ENCODE measurements around the gene USP21.

USP21 gene

GRCh38 chr1:161192476-161193465 lies 33.5 kb downstream of the USP21 start:
- Mint-ChIP-seq H3K4me3 (peak overlapping the region; percentile 57), H3K4me1 (peaks cover 47% of the 10 kb centered on the region), H3K27ac (ENCODE audit: low read depth) (peak overlapping the region; percentile 94), H3K27me3 (no peaks in the 10 kb centered on the region), H3K9me3 (no peaks in the 10 kb centered on the region), H3K36me3 (ENCODE audit: insufficient read depth) (peaks cover 4% of the 10 kb centered on the region)
- DNase-seq (ENCODE audit: low spot score in 2 of 2) (peak; percentile 51 to 56), ATAC-seq (replicated peaks; ENCODE audit: extremely low read depth, poor library complexity, severe bottlenecking) (peak; percentile 84)

GRCh38 chr1:161193561-161194235 lies 34.4 kb downstream of the USP21 start:
- Mint-ChIP-seq H3K4me3 (no peak overlapping the region), H3K9me3 (no peaks in the 10 kb centered on the region), H3K4me1 (peaks cover 41% of the 10 kb centered on the region), H3K27me3 (no peaks in the 10 kb centered on the region), H3K36me3 (ENCODE audit: insufficient read depth) (peaks cover 4% of the 10 kb centered on the region), H3K27ac (ENCODE audit: low read depth) (peak overlapping the region; percentile 94)
- DNase-seq (ENCODE audit: low spot score in 2 of 2) (no peak), ATAC-seq (replicated peaks; ENCODE audit: extremely low read depth, poor library complexity, severe bottlenecking) (no peak)

GRCh38 chr1:161195171-161195570 lies 35.9 kb downstream of the USP21 start:
- no peaks in the 10 kb centered on the region for H3K9me3 Mint-ChIP-seq
- H3K27me3 Mint-ChIP-seq, result no peaks in the 10 kb centered on the region
- ATAC-seq (replicated peaks; ENCODE audit: extremely low read depth, poor library complexity, severe bottlenecking) (peak; percentile 52), DNase-seq (ENCODE audit: low spot score in 2 of 2) (no peak)
- H3K4me1 Mint-ChIP-seq, result peaks cover 43% of the 10 kb centered on the region
- peak overlapping the region; percentile 79 for H3K27ac Mint-ChIP-seq (ENCODE audit: low read depth)
- H3K4me3 Mint-ChIP-seq, result peak overlapping the region; percentile 58
- H3K36me3 Mint-ChIP-seq (ENCODE audit: insufficient read depth), result peaks cover 4% of the 10 kb centered on the region

- peaks cover 52% of the 10 kb centered on the region for H3K4me1 Mint-ChIP-seq
These were observed 36.8 kb downstream of the USP21 start for GRCh38 chr1:161196111-161196510.

GRCh38 chr1:161196521-161197451 lies 37.5 kb downstream of the USP21 start:
- Mint-ChIP-seq H3K4me1 (peaks cover 57% of the 10 kb centered on the region), H3K4me3 (no peak overlapping the region)

More at GRCh38 chr1:161196111-161196510, 36.8 kb downstream of the USP21 start:
- DNase-seq (ENCODE audit: low spot score in 2 of 2) (no peak), ATAC-seq (replicated peaks; ENCODE audit: extremely low read depth, poor library complexity, severe bottlenecking) (no peak)
- Mint-ChIP-seq H3K36me3 (ENCODE audit: insufficient read depth) (peaks cover 2% of the 10 kb centered on the region), H3K27ac (ENCODE audit: low read depth) (no peak overlapping the region), H3K4me3 (no peak overlapping the region), H3K27me3 (no peaks in the 10 kb centered on the region), H3K9me3 (no peaks in the 10 kb centered on the region)

GRCh38 chr1:161197560-161198193 lies 38.4 kb downstream of the USP21 start:
- H3K9me3 Mint-ChIP-seq, result no peaks in the 10 kb centered on the region
- H3K27ac Mint-ChIP-seq (ENCODE audit: low read depth), result no peak overlapping the region
- ATAC-seq (replicated peaks; ENCODE audit: extremely low read depth, poor library complexity, severe bottlenecking) (no peak), DNase-seq (ENCODE audit: low spot score in 2 of 2) (no peak)
- no peaks in the 10 kb centered on the region for H3K27me3 Mint-ChIP-seq
- H3K36me3 Mint-ChIP-seq (ENCODE audit: insufficient read depth), result peaks cover 7% of the 10 kb centered on the region
- H3K4me1 Mint-ChIP-seq, result peaks cover 55% of the 10 kb centered on the region
- no peak overlapping the region for H3K4me3 Mint-ChIP-seq

More at GRCh38 chr1:161196521-161197451, 37.5 kb downstream of the USP21 start:
- DNase-seq (ENCODE audit: low spot score in 2 of 2) (no peak), ATAC-seq (replicated peaks; ENCODE audit: extremely low read depth, poor library complexity, severe bottlenecking) (no peak)
- Mint-ChIP-seq H3K36me3 (ENCODE audit: insufficient read depth) (peaks cover 2% of the 10 kb centered on the region), H3K27me3 (no peaks in the 10 kb centered on the region), H3K9me3 (no peaks in the 10 kb centered on the region), H3K27ac (ENCODE audit: low read depth) (no peak overlapping the region)

GRCh38 chr1:161198194-161198896 lies 39.0 kb downstream of the USP21 start:
- Mint-ChIP-seq H3K36me3 (ENCODE audit: insufficient read depth) (peaks cover 7% of the 10 kb centered on the region), H3K4me1 (peaks cover 52% of the 10 kb centered on the region), H3K4me3 (no peak overlapping the region), H3K9me3 (no peaks in the 10 kb centered on the region), H3K27me3 (no peaks in the 10 kb centered on the region), H3K27ac (ENCODE audit: low read depth) (no peak overlapping the region)
- no peak for ATAC-seq (replicated peaks; ENCODE audit: extremely low read depth, poor library complexity, severe bottlenecking)
- DNase-seq (ENCODE audit: low spot score in 2 of 2), result no peak

- ATAC-seq (replicated peaks; ENCODE audit: extremely low read depth, poor library complexity, severe bottlenecking), result no peak
- Mint-ChIP-seq H3K9me3 (no peaks in the 10 kb centered on the region), H3K4me1 (peaks cover 58% of the 10 kb centered on the region), H3K4me3 (no peak within 1 kb of the TSS), H3K27me3 (no peaks in the 10 kb centered on the region), H3K27ac (ENCODE audit: low read depth) (peak within 1 kb of the TSS; percentile 73), H3K36me3 (ENCODE audit: insufficient read depth) (peaks cover 11% of the 10 kb centered on the region)
- DNase-seq (ENCODE audit: low spot score in 2 of 2), result no peak
These were observed 39.7 kb downstream of the USP21 start, which contains the start of gene ADAMTS4 for GRCh38 chr1:161198897-161199431. ADAMTS4 (minus strand) TSS chr1:161199054; CDS start chr1:161198627, 427 bp downstream.

GRCh38 chr1:161199506-161200139 lies 40.3 kb downstream of the USP21 start:
- peak overlapping the region; percentile 73 for H3K27ac Mint-ChIP-seq (ENCODE audit: low read depth)
- no peak for ATAC-seq (replicated peaks; ENCODE audit: extremely low read depth, poor library complexity, severe bottlenecking)
- peaks cover 63% of the 10 kb centered on the region for H3K4me1 Mint-ChIP-seq
- H3K27me3 Mint-ChIP-seq, result no peaks in the 10 kb centered on the region
- H3K9me3 Mint-ChIP-seq, result no peaks in the 10 kb centered on the region
- no peak for DNase-seq (ENCODE audit: low spot score in 2 of 2)
- peaks cover 17% of the 10 kb centered on the region for H3K36me3 Mint-ChIP-seq (ENCODE audit: insufficient read depth)
- no peak overlapping the region for H3K4me3 Mint-ChIP-seq

- DNase-seq (ENCODE audit: low spot score in 2 of 2), result no peak
- Mint-ChIP-seq H3K9me3 (no peaks in the 10 kb centered on the region), H3K4me1 (peaks cover 60% of the 10 kb centered on the region), H3K27ac (ENCODE audit: low read depth) (peak overlapping the region; percentile 96), H3K36me3 (ENCODE audit: insufficient read depth) (peaks cover 17% of the 10 kb centered on the region), H3K27me3 (no peaks in the 10 kb centered on the region), H3K4me3 (peak overlapping the region; percentile 91)
- ATAC-seq (replicated peaks; ENCODE audit: extremely low read depth, poor library complexity, severe bottlenecking), result no peak
These were observed 41.2 kb downstream of the USP21 start for GRCh38 chr1:161200421-161200991.
